ENCODE data around the gene PHACTR3. TPM values are rescaled to one million over a fixed set of nuclear protein-coding genes. Genes with fewer than 3 reads are reported as not detected.

PHACTR3 gene
- total RNA-seq, 4 donors from 2014 or later: 5.4 to 15.9 (median 10.0) TPM

GRCh38 chr20:59643615-59644061 lies 39.3 kb downstream of the PHACTR3 start:
- no peak overlapping the region for H3K27ac ChIP-seq
- no peaks in the 10 kb centered on the region for H3K4me1 ChIP-seq
- no peaks in the 10 kb centered on the region for H3K27me3 ChIP-seq
- no peaks in the 10 kb centered on the region for H3K9me3 ChIP-seq
- TF ChIP-seq CTCF (IDR thresholded peaks at IDR 0.05): no peak
- no peak for TF ChIP-seq EP300 (IDR thresholded peaks at IDR 0.05)
- TF ChIP-seq POLR2A (IDR thresholded peaks at IDR 0.05): no peak
- 56 to 76% methylated on average over 12 of the region's 12 CpGs for WGBS, 2 donors
- DNase-seq (ENCODE audit: low spot score in 2 of 2): no peak
- no peak overlapping the region for H3K4me3 ChIP-seq
- H3K36me3 ChIP-seq: no peaks in the 10 kb centered on the region

- no peak overlapping the region for H3K4me3 ChIP-seq
- TF ChIP-seq POLR2A (IDR thresholded peaks at IDR 0.05): no peak
- no peak for TF ChIP-seq CTCF (IDR thresholded peaks at IDR 0.05)
- TF ChIP-seq EP300 (IDR thresholded peaks at IDR 0.05): no peak
- DNase-seq (ENCODE audit: low spot score in 2 of 2): no peak
- H3K27me3 ChIP-seq: no peaks in the 10 kb centered on the region
- no peaks in the 10 kb centered on the region for H3K9me3 ChIP-seq
- H3K36me3 ChIP-seq: no peaks in the 10 kb centered on the region
- no peak overlapping the region for H3K27ac ChIP-seq
- no peaks in the 10 kb centered on the region for H3K4me1 ChIP-seq
- WGBS, 2 donors: 89 to 93% methylated on average over 10 of the region's 10 CpGs
These were observed 40.1 kb downstream of the PHACTR3 start for GRCh38 chr20:59644371-59644939.

GRCh38 chr20:59645271-59645670 lies 40.9 kb downstream of the PHACTR3 start:
- no peak for TF ChIP-seq EP300 (IDR thresholded peaks at IDR 0.05)
- TF ChIP-seq CTCF (IDR thresholded peaks at IDR 0.05): no peak
- 35 to 64% methylated on average over 9 of the region's 9 CpGs for WGBS, 2 donors

GRCh38 chr20:59645761-59646171 lies 41.4 kb downstream of the PHACTR3 start:
- Histone ChIP-seq H3K27me3 (no peaks in the 10 kb centered on the region), H3K4me3 (no peak overlapping the region), H3K4me1 (no peaks in the 10 kb centered on the region), H3K36me3 (no peaks in the 10 kb centered on the region), H3K27ac (no peak overlapping the region), H3K9me3 (no peaks in the 10 kb centered on the region)
- no peak for DNase-seq (ENCODE audit: low spot score in 2 of 2)
- no peak for TF ChIP-seq EP300 (IDR thresholded peaks at IDR 0.05)
- TF ChIP-seq CTCF (IDR thresholded peaks at IDR 0.05): no peak
- WGBS, 2 donors: 41 to 51% methylated on average over 7 of the region's 7 CpGs

More at GRCh38 chr20:59645271-59645670, 40.9 kb downstream of the PHACTR3 start:
- no peaks in the 10 kb centered on the region for H3K9me3 ChIP-seq
- DNase-seq (ENCODE audit: low spot score in 2 of 2): no peak
- no peaks in the 10 kb centered on the region for H3K4me1 ChIP-seq
- H3K27me3 ChIP-seq: no peaks in the 10 kb centered on the region
- no peak overlapping the region for H3K27ac ChIP-seq
- H3K36me3 ChIP-seq: no peaks in the 10 kb centered on the region
- no peak overlapping the region for H3K4me3 ChIP-seq

GRCh38 chr20:59646487-59646886 lies 42.1 kb downstream of the PHACTR3 start:
- Histone ChIP-seq H3K9me3 (no peaks in the 10 kb centered on the region), H3K27me3 (no peaks in the 10 kb centered on the region), H3K27ac (no peak overlapping the region), H3K4me3 (no peak overlapping the region), H3K36me3 (no peaks in the 10 kb centered on the region), H3K4me1 (no peaks in the 10 kb centered on the region)
- 75 to 85% methylated on average over 3 of the region's 3 CpGs for WGBS, 2 donors
- TF ChIP-seq POLR2A (IDR thresholded peaks at IDR 0.05) (no peak), CTCF (IDR thresholded peaks at IDR 0.05) (no peak), EP300 (IDR thresholded peaks at IDR 0.05) (no peak)
- no peak for DNase-seq (ENCODE audit: low spot score in 2 of 2)

Data from tibial nerve (tissue), 4 donors.